Glutamatergic neuron (in vitro differentiated cells): Measurements from ENCODE around the gene CAMTA2. TPM values are rescaled to one million over a fixed set of nuclear protein-coding genes. Genes with fewer than 3 reads are reported as not detected.

Experiments
- DNase-seq: peaks from one replicate; pipeline ENCODE4 v3.0.0; 2022
- H3K27ac Mint-ChIP-seq: one replicate; pipeline ENCODE4 v1.8.0; 2020; ENCODE audit warnings: mild to moderate bottlenecking, mixed read lengths, inconsistent platforms; ENCODE audit not compliant: unreplicated experiment
- H3K27me3 Mint-ChIP-seq: one replicate; pipeline ENCODE4 v1.8.0; 2020; ENCODE audit warnings: mild to moderate bottlenecking, moderate library complexity, mixed read lengths, inconsistent platforms; ENCODE audit not compliant: unreplicated experiment
- H3K36me3 Mint-ChIP-seq: one replicate; pipeline ENCODE4 v1.8.0; 2020; ENCODE audit warnings: mild to moderate bottlenecking, mixed read lengths, inconsistent platforms; ENCODE audit not compliant: unreplicated experiment
- H3K4me1 Mint-ChIP-seq: one replicate; pipeline ENCODE4 v1.8.0; 2020; ENCODE audit warnings: mild to moderate bottlenecking, low read depth, mixed read lengths, inconsistent platforms; ENCODE audit not compliant: unreplicated experiment
- H3K4me3 Mint-ChIP-seq: one replicate; pipeline ENCODE4 v1.8.0; 2020; ENCODE audit warnings: mild to moderate bottlenecking, mixed read lengths, inconsistent platforms; ENCODE audit not compliant: unreplicated experiment
- H3K9me3 Mint-ChIP-seq: one replicate; pipeline ENCODE4 v1.8.0; 2020; ENCODE audit warnings: mild to moderate bottlenecking, moderate library complexity, mixed read lengths, inconsistent platforms; ENCODE audit not compliant: unreplicated experiment
- CTCF ChIP-seq: fragments of 200-600 bp; sonication (generic); IDR thresholded peaks from one replicate; pipeline ENCODE4 v1.5.0; 2021; ENCODE audit not compliant: partially characterized antibody, unreplicated experiment
- long read RNA-seq: library from polyadenylated mRNA; unstranded; transcript quantifications from one replicate; pipeline ENCODE4 v2.0.0, GENCODE V29; 2020; ENCODE audit not compliant: unreplicated experiment
- total RNA-seq: library from RNA; stranded (reverse); fragmentation: NEBNext Ultra II Directional; extraction: Animal tissue kit (Norgen Biotek cat#: 25700); gene quantifications from one replicate; pipeline ENCODE4 v1.2.1, GENCODE V29; 2021; ENCODE audit not compliant: unreplicated experiment

CAMTA2 gene, protein sequence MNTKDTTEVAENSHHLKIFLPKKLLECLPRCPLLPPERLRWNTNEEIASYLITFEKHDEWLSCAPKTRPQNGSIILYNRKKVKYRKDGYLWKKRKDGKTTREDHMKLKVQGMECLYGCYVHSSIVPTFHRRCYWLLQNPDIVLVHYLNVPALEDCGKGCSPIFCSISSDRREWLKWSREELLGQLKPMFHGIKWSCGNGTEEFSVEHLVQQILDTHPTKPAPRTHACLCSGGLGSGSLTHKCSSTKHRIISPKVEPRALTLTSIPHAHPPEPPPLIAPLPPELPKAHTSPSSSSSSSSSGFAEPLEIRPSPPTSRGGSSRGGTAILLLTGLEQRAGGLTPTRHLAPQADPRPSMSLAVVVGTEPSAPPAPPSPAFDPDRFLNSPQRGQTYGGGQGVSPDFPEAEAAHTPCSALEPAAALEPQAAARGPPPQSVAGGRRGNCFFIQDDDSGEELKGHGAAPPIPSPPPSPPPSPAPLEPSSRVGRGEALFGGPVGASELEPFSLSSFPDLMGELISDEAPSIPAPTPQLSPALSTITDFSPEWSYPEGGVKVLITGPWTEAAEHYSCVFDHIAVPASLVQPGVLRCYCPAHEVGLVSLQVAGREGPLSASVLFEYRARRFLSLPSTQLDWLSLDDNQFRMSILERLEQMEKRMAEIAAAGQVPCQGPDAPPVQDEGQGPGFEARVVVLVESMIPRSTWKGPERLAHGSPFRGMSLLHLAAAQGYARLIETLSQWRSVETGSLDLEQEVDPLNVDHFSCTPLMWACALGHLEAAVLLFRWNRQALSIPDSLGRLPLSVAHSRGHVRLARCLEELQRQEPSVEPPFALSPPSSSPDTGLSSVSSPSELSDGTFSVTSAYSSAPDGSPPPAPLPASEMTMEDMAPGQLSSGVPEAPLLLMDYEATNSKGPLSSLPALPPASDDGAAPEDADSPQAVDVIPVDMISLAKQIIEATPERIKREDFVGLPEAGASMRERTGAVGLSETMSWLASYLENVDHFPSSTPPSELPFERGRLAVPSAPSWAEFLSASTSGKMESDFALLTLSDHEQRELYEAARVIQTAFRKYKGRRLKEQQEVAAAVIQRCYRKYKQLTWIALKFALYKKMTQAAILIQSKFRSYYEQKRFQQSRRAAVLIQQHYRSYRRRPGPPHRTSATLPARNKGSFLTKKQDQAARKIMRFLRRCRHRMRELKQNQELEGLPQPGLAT
- total RNA-seq, result 61.4 TPM
- long read RNA-seq, partial matches to known transcripts, result 0 of 3 reads
- long read RNA-seq, other reads (novel, unspliced or antisense), result 1 of 3 reads

- Mint-ChIP-seq H3K4me1 (peaks cover 16% of the 10 kb centered on the region), H3K9me3 (peaks cover 8% of the 10 kb centered on the region), H3K4me3 (peak within 1 kb of the TSS; percentile 86), H3K27ac (peak within 1 kb of the TSS; percentile 92), H3K36me3 (peaks cover 4% of the 10 kb centered on the region), H3K27me3 (peaks cover 5% of the 10 kb centered on the region)
- peak; percentile 97 for DNase-seq
- peak; percentile 86 for TF ChIP-seq CTCF
Measured at GRCh38 chr17:4986951-4987766, at the start of gene CAMTA2. Gene CAMTA2, minus strand, starts transcription at chr17:4987675. Its CDS starts 1,453 bp downstream, at chr17:4986222.

- Mint-ChIP-seq H3K27me3 (peaks cover 2% of the 10 kb centered on the region), H3K27ac (no peak within 1 kb of the TSS), H3K36me3 (peaks cover 6% of the 10 kb centered on the region), H3K4me1 (no peaks in the 10 kb centered on the region), H3K9me3 (peaks cover 5% of the 10 kb centered on the region), H3K4me3 (no peak within 1 kb of the TSS)
- TF ChIP-seq CTCF, result no peak
- DNase-seq, result no peak
Measured at GRCh38 chr17:5035315-5035714, 47.8 kb upstream of the CAMTA2 start, which contains the start of gene SLC52A1. Gene SLC52A1, minus strand, starts transcription at chr17:5035426. Its CDS starts 820 bp downstream, at chr17:5034606.

GRCh38 chr17:5034651-5035050 lies 47.2 kb upstream of the CAMTA2 start:
- Mint-ChIP-seq H3K27ac (no peak overlapping the region), H3K27me3 (peaks cover 2% of the 10 kb centered on the region), H3K36me3 (peaks cover 2% of the 10 kb centered on the region), H3K4me3 (no peak overlapping the region), H3K4me1 (no peaks in the 10 kb centered on the region), H3K9me3 (peaks cover 5% of the 10 kb centered on the region)
- no peak for DNase-seq
- TF ChIP-seq CTCF, result no peak

DNA sequence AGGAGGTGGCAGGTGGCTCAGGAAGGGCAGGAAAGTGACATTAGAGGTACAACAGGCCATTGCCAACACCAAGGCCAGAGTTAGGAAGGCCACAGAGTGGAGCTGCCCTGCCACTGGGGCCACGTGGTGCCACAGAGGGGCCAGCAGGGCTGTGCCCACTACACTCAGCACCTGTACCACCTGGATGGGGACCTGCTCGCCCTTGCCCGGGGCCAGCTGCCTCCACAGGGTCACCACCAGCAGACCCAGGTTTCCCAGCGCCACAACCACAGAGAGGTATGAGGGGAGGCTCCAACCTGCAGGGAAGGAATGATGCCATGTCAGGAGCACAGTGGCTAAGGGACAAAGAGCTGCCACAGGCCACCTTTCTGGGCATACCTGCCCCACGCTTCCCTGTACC lies 46.6 kb upstream of the CAMTA2 start:
- no peak for DNase-seq
- H3K4me3 Mint-ChIP-seq, result no peak overlapping the region
- H3K27ac Mint-ChIP-seq, result no peak overlapping the region
- H3K4me1 Mint-ChIP-seq, result no peaks in the 10 kb centered on the region
- H3K36me3 Mint-ChIP-seq, result no peaks in the 10 kb centered on the region
- no peak for TF ChIP-seq CTCF
- H3K9me3 Mint-ChIP-seq, result peaks cover 5% of the 10 kb centered on the region
- H3K27me3 Mint-ChIP-seq, result peaks cover 2% of the 10 kb centered on the region
